Stomach (tissue), 9 donors: Measurements from ENCODE around the gene MEI4. TPM values are rescaled to one million over a fixed set of nuclear protein-coding genes. Genes with fewer than 3 reads are reported as not detected.

ENCODE experiments used
- DNase-seq, 2 donors: peaks; one replicate each; pipeline versions ENCODE4 v3.0.0 to v3.0.0-alpha.2; 2013 to 2019
- H3K27ac ChIP-seq, 5 donors: fragments of 200-600 bp in 4 of 5; sonication (generic) in 4 of 5; one replicate each; pipeline ENCODE4 v1.5.1; 2013 to 2019; ENCODE audit warnings: mild to moderate bottlenecking in 1 of 5, moderate library complexity in 1 of 5
- H3K27me3 ChIP-seq, 3 donors: fragments of 200-600 bp; sonication (generic); one replicate each; pipeline ENCODE4 v1.5.1; 2017 to 2019; ENCODE audit warnings: mixed run types in 1 of 3
- H3K36me3 ChIP-seq, 4 donors: fragments of 200-600 bp; sonication (generic); 1 replicate in 3 of 4; 2 replicates in 1 of 4; pipeline ENCODE4 v1.5.1; 2016 to 2019
- H3K4me1 ChIP-seq, 4 donors: fragments of 200-600 bp; sonication (generic); one replicate each; pipeline ENCODE4 v1.5.1; 2016 to 2019
- H3K4me3 ChIP-seq, 4 donors: fragments of 200-600 bp; sonication (generic) in 3 of 4; one replicate each; pipeline ENCODE4 v1.5.1; 2016 to 2019; ENCODE audit warnings: mild to moderate bottlenecking in 1 of 4
- H3K9me3 ChIP-seq, 4 donors: fragments of 200-600 bp; sonication (generic); one replicate each; pipeline ENCODE4 v1.5.1; 2016 to 2019
- EP300 ChIP-seq: sonication (generic); formaldehyde crosslinking; IDR thresholded peaks from one replicate; pipeline ENCODE4 v1.6.1; 2017; ENCODE audit warnings: antibody characterized with exemption
- POLR2A ChIP-seq, 4 donors: fragments of 450-650 bp; IDR thresholded peaks; one replicate each; pipeline ENCODE4 v1.6.1; 2016; ENCODE audit warnings: antibody characterized with exemption in 4 of 4, control low read depth in 2 of 4, mild to moderate bottlenecking in 1 of 4, moderate library complexity in 1 of 4
- POLR2AphosphoS5 ChIP-seq, 3 donors: sonication (generic); formaldehyde crosslinking; IDR thresholded peaks; one replicate each; pipeline ENCODE4 v1.6.1; 2016; ENCODE audit warnings: antibody characterized with exemption in 3 of 3
- WGBS, 5 donors: extraction: QIAGEN DNeasy Blood & Tissue Kit in 3 of 5; methylation state at CpG; one replicate each; pipeline versions ENCODE4 v1.1.5 to v1.1.7; 2013 to 2018; 5-methylcytosine and 5-hydroxymethylcytosine counted together
- intact Hi-C: fragments of 100-400 bp; cut with DNase I; formaldehyde crosslinking; loops from one replicate; pipeline ENCODE4 v1.15.1; 2023; ENCODE audit warnings: low total_unique reads
- polyA plus RNA-seq, 3 donors: library from polyadenylated mRNA; stranded (reverse); fragments of 200-250 nt; gene quantifications; one replicate each; pipeline ENCODE4 v1.2.3, GENCODE V29; 2013
- total RNA-seq, 5 donors: library from RNA; depleted of rRNA; stranded (reverse); fragments of >200 nt; gene quantifications; one replicate each; pipeline versions ENCODE4 v1.1.0 to v1.2.3, GENCODE V29; 2014 to 2016
- TF ChIP-seq, protein P1 (sequence below), 7 experiments: fragments of 450-650 bp in 4 of 7; fragments of 200-600 bp in 3 of 7; sonication (generic) in 3 of 7; IDR thresholded peaks; one replicate each; pipeline ENCODE4 v1.5.1; 2016 to 2019; ENCODE audit warnings: antibody characterized with exemption in 7 of 7, control low read depth in 2 of 7, mild to moderate bottlenecking in 1 of 7
- donor health status: healthy with polysubstance abuse.
- donor health status: Bipolar disorder and iron deficiency.
- donor health status: healthy.

Gene MEI4
- total and polyA plus RNA-seq, 8 donors, result 0.73 TPM; not detected in 7

DNA sequence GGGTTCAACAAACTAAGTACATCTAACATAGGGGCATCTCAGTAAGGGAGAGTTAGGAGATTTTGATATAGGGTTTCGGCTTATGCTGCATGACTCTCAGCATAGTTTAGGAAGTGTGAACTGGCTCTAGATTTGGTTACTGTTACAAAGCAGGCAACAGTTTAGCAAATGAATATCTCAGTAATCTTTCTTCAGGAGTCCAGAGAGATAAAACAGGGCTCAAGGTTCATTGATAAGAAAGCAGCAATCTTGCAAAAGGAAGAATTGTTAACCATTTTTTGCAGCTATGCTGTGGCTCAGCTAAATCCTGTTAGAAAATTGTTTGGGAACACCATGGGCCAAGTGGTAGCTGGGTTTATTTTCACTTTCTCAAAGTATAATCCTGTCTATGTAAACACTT is 161.3 kb downstream of the MEI4 start:
- Histone ChIP-seq H3K36me3 (no peaks in the 10 kb centered on the region), H3K27ac (no peak overlapping the region), H3K27me3 (no peaks in the 10 kb centered on the region), H3K4me1 (peaks cover 0 to 8% (median 0%) of the 10 kb centered on the region in 4 donors), H3K9me3 (no peaks in the 10 kb centered on the region), H3K4me3 (no peak overlapping the region)
- intact Hi-C loops, result no loop called here
- WGBS, 5 donors, result 31 to 56% (median 47%) methylated on average over 1 of the region's 1 CpG
- no peak for DNase-seq
- TF ChIP-seq POLR2A (IDR thresholded peaks at IDR 0.05) (no peak), EP300 (no peak)
- TF ChIP-seq, protein P1, sequence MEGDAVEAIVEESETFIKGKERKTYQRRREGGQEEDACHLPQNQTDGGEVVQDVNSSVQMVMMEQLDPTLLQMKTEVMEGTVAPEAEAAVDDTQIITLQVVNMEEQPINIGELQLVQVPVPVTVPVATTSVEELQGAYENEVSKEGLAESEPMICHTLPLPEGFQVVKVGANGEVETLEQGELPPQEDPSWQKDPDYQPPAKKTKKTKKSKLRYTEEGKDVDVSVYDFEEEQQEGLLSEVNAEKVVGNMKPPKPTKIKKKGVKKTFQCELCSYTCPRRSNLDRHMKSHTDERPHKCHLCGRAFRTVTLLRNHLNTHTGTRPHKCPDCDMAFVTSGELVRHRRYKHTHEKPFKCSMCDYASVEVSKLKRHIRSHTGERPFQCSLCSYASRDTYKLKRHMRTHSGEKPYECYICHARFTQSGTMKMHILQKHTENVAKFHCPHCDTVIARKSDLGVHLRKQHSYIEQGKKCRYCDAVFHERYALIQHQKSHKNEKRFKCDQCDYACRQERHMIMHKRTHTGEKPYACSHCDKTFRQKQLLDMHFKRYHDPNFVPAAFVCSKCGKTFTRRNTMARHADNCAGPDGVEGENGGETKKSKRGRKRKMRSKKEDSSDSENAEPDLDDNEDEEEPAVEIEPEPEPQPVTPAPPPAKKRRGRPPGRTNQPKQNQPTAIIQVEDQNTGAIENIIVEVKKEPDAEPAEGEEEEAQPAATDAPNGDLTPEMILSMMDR (IDR thresholded peaks at IDR 0.05), result no peak

DNA sequence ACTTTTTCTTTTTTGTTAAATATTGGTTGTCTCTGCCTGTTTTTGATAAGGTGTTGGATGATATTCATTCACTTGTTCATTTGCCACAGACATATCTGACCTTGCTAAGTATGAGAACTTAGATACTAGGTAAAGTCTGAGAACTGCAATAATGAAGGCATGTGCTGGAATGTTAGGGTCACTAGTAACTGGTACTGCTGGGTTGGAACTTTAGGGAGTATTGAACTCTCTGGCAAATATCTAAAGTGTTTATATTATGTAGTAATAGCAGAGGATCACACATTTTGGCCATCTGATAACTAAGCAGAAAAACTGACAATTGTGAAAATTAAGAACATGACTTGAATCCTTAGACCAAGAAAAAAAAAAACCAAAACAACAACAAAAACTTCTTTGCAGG is 162.7 kb downstream of the MEI4 start:
- no peaks in the 10 kb centered on the region for H3K9me3 ChIP-seq
- no peak overlapping the region for H3K4me3 ChIP-seq
- TF ChIP-seq, protein P1 (IDR thresholded peaks at IDR 0.05), result no peak
- no peak for TF ChIP-seq POLR2A (IDR thresholded peaks at IDR 0.05)
- TF ChIP-seq EP300, result no peak
- no peak for TF ChIP-seq POLR2AphosphoS5 (IDR thresholded peaks at IDR 0.05)
- intact Hi-C loops, result no loop called here
- H3K27me3 ChIP-seq, result no peaks in the 10 kb centered on the region
- DNase-seq, result no peak
- peaks cover 0 to 8% (median 0%) of the 10 kb centered on the region in 4 donors for H3K4me1 ChIP-seq
- no peak overlapping the region for H3K27ac ChIP-seq
- H3K36me3 ChIP-seq, result no peaks in the 10 kb centered on the region

DNA sequence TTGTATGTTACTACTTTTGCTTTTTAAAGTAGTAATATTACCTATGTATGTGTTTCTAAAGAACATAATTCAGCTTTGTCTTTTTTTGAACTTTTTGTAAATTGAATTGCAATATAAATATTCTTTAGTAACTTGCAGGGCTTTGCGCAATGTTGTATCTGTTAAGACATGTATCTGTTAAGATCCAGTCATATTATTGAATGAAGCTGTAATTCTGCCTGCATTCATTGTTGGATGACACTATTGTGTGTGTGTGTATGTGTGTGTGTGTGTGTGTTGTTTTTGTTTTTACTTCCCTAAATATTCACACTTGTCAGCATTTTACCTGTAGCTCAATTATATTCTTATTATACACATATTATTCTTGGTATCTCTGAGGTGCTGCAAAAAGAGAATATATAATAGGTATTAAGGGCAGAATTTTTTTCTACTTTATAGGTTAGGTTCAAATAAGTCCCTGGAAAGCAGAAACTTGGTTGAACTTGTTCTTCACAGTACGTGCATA is 164.0 kb downstream of the MEI4 start:
- Histone ChIP-seq H3K4me3 (no peak overlapping the region), H3K9me3 (no peaks in the 10 kb centered on the region), H3K4me1 (peaks cover 0 to 8% (median 0%) of the 10 kb centered on the region in 4 donors), H3K27me3 (no peaks in the 10 kb centered on the region), H3K36me3 (no peaks in the 10 kb centered on the region), H3K27ac (no peak overlapping the region)
- intact Hi-C loops, result no loop called here
- 87 to 98% (median 92%) methylated on average over 2 of the region's 2 CpGs for WGBS, 5 donors
- TF ChIP-seq POLR2A (IDR thresholded peaks at IDR 0.05), result no peak
- TF ChIP-seq, protein P1 (IDR thresholded peaks at IDR 0.05), result no peak
- no peak for TF ChIP-seq EP300
- no peak for TF ChIP-seq POLR2AphosphoS5 (IDR thresholded peaks at IDR 0.05)
- no peak for DNase-seq

DNA sequence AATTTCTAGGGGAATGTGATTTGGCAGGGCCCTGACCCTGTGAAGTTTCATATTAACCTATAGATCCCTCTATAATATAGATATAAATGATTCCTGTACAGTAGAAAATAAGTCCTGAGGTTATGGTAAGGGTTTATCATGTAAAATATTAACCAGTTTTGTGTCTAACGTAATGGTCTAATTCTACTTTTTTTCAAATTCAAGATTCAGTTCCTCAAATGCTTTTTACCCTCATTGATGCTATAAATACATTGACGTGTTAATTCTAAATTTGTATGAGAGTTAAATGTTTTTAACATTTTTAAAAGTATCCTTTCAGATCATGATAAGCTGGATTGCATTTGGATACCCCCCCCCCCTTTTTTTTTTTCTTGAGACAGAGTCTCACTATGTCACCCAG is 169.4 kb downstream of the MEI4 start:
- no peak for DNase-seq
- H3K4me3 ChIP-seq, result no peak overlapping the region
- H3K27me3 ChIP-seq, result no peaks in the 10 kb centered on the region
- H3K4me1 ChIP-seq, result no peaks in the 10 kb centered on the region
- intact Hi-C loops, result no loop called here
- 47 to 95% (median 86%) methylated on average over 2 of the region's 2 CpGs for WGBS, 5 donors
- TF ChIP-seq EP300, result no peak
- no peak for TF ChIP-seq POLR2A (IDR thresholded peaks at IDR 0.05)
- TF ChIP-seq POLR2AphosphoS5 (IDR thresholded peaks at IDR 0.05), result no peak
- TF ChIP-seq, protein P1 (IDR thresholded peaks at IDR 0.05), result no peak
- H3K9me3 ChIP-seq, result no peaks in the 10 kb centered on the region
- H3K27ac ChIP-seq, result no peak overlapping the region
- H3K36me3 ChIP-seq, result no peaks in the 10 kb centered on the region
